RPMI8226 (cell line): ENCODE measurements around the gene MCTP2.
A peak's percentile ranks its signal among the peaks of the same experiment; 100 is the strongest.
"Not testable (repeated sequence)": the region's sequence is repeated elsewhere in the genome, so short reads cannot be mapped to it uniquely, and the experiment has no call there.

Experiments
- DNase-seq: peaks from one replicate; pipeline ENCODE4 v3.0.0-alpha.2; 2015

Gene MCTP2

DNA sequence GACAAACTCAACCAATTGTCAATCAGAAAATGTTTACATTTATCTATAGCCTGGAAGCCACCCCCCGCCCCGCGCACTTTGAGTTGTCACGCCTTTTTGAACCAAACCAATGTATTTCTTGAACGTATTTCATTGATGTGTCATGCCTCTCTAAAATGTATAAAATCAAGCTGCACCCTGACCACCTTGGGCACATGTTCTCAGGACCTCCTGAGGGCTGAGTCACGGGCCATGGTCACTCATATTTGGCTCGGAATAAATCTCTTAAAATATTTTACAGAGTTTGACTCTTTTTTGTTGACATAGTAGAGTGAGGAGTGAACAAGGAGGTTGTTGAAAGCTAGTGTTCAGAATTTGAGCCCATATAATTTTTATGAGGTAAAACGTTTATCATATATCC, 6.5 kb downstream of the MCTP2 start:
- no peak for DNase-seq

DNA sequence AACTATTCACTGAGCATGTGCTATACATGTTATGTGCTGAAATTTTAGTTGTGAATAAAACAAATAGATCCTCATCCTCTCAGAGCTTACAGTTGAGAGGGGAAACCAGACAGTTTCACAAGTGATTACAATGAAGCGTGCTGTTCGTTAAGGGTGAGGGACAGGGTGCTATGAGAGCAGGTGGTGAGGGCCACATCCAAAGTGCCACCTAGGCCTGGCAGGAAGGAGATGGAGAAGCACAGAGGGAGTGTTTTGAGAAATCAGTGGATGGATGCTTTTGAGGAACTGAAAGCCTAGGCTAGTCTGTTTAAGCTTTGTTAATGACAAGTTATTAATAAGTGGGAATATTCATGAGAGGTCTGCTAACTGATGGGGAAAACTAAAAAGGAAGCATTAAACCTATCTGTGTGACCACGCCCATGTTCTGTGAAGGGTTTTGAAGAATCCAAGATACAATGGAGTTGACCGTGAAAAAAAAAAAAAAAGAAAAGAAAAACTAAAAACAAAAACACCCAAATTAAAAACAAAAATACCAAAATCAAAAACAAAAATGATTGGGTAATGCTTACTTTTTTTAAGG, 7.3 kb downstream of the MCTP2 start:
- peak; percentile 48 for DNase-seq

DNA sequence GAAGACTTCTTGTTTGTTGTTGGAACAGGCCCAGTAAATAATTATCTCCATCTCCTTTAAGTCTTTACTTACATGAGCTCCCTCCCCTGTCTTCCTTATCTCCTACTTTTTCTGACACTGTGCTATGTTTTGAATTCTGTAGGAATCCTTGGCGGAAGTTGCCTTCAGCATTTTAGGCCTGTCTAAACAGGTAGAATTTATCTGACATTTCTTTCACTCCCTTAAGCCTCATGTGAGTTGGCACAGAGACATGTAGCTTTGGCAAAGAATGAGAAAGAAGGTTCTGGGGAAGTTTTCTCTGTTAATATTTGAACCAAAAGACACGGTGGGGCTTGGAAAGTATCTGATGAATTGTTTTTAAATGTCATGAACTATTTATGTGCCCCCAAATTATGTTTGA, 8.1 kb downstream of the MCTP2 start:
- no peak for DNase-seq

DNA sequence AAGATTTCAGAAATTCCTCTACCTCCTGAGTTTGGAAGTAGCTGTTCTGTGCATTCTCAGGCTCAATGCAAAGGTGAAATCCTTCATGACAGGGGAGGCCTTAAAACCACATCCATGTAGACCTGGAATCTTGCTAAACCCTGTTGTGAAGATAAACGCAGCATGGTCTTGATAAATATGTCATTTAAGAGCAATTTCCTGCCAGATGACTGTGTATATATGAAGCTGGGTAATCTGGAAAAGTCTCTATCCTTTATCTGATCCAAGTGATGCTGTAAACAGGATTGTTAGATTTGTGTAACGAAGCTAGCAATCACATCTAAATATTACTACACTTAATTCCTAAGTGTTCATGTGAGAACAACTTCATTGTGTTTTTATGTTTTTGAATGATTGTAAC, 9.1 kb downstream of the MCTP2 start:
- no peak for DNase-seq

DNA sequence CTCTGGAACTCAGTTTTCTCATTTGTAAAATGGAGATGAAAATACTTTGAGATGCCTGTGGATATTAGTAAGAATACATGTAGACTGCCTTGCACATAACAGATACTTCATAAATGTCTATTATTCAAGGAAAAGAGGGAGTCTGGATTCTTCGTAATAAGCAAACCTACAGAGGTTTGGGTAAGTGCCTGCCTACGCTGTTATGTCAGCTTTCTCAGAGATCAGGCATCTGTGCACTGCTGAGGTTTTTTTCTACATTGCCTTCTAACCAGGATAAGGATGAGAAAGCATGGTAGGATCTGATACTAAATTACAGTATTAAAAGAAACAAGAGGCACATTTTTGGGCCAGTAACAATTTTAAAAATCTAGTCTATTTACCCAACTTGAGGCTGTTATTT, 10.9 kb downstream of the MCTP2 start:
- DNase-seq: no peak

DNA sequence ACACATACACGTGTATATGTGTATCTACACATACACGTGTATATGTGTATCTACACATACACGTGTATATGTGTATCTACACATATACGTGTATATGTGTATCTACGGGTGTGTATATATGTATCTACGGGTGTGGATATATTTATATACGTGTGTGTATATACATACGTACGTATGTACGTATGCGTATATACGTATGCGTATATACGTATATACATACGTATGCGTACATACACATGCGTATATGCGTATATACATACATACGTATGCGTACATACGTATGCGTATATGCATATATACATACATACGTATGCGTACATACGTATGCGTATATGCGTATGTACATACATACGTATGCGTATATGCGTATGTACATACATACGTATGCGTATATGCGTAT, 11.6 kb downstream of the MCTP2 start:
- not testable (repeated sequence) for DNase-seq

DNA sequence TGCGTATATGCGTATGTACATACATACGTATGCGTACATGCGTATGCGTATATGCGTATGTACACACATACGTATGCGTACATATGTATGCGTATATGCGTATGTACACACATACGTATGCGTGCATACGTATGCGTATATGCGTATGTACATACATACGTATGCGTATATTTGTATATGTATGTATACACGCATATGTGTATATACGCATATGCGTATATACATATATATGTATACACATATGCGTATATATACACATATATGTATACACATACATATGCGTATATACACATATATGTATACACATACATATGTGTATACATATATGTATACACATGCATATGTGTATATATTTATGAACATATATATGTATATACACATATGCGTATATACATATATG, 12.1 kb downstream of the MCTP2 start:
- DNase-seq: no peak

DNA sequence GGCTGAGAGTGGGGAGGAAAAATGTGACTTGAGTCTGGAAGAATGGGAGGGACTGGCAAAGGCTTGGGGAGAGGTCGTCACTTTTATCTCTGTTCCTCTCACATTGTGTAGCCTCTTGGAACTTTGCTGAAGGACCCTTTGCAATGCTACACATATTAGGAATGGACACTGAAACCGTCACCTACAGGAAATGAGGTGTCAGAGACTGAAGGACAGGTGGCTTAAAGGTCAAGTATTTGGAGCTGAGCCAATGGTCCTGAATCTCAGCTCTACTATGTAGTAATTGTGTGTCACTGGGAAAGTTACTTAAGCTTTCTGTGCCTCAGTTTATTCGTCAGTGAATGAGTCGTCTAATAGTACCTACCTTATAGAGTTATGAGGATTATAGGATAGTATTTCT, 14.7 kb downstream of the MCTP2 start:
- DNase-seq: peak; percentile 16

DNA sequence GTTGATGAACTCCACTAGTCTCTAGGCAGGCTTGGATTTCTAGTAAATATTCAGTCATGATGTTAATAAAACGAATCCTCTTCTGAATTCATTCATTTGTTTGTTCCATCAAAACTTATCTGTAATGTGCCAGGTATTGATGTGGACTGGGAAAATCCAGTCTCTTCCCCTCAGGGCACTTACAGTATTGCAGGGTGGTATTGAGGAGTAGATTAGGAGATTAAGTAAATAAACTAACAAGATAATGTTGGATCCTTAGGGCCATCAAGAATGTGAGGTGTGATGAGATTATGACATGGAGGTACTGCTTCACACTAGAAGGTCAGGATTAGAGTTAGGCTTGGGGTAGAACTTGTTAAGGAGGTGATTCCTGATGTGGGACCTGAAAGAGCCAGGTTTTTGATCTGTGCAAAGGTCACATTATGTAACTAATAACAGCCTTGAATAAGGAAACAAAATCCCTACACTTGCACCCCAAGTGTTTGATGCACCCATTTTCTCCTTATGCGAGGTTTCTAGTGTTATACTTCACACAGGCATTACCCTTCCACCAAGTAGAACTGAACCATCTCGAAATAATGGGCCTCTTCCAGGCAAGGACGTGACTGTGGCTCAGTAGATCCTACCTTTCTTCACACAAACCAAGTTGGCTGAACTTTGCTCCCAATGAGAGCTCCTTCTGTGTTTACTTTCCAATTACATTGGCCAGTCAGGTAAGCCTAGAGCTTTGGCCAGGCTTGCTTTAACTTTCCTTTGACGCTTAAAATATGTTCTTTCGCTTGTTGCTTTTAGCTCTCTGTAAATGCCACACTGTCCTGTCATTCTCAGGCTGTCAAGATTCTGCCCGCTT, 16.7 kb downstream of the MCTP2 start:
- no peak for DNase-seq

DNA sequence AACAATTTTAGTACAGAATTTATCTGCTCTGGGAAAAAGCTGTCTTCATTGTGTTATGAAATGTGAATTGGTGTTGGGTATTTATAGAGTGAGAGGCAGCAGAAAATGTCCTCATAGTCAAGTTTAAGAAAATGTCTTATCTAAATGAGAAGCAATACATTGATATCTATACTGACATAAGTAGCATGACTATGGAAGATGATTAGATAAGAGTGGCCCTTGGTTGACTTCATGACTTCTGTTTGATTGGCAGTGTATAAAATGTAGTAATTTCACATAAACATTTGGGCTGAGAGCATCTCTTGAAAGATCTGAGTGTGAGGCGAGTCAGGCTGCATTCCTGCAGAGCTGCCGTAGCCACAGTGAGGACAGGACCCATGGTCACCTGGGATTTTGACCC, 19.4 kb downstream of the MCTP2 start:
- no peak for DNase-seq

DNA sequence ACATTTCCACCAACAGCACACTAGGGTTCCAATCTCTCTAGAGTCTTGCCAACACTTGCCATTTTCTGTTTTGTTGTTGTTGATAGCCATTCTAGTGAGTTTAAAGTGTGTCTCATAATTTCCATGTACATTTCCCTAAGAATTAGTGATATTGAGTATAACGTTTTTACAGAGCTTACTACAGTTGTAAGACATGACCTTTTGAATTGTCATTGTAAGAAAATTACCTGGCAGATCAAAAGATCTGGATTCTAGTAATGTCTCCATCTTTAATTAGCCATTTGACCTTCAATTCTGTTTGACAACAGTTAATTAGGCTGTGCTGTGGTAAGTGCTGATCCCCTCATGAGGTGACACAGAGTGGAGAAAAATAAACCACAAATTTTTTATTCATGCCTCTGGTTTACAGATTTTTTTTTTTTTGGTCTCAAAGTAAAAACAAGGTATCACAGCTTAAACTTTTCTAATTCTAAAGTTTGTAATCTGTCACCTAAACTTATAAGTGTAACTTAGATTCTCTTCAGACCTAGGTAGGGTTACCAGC, 20.9 kb downstream of the MCTP2 start:
- DNase-seq: no peak

DNA sequence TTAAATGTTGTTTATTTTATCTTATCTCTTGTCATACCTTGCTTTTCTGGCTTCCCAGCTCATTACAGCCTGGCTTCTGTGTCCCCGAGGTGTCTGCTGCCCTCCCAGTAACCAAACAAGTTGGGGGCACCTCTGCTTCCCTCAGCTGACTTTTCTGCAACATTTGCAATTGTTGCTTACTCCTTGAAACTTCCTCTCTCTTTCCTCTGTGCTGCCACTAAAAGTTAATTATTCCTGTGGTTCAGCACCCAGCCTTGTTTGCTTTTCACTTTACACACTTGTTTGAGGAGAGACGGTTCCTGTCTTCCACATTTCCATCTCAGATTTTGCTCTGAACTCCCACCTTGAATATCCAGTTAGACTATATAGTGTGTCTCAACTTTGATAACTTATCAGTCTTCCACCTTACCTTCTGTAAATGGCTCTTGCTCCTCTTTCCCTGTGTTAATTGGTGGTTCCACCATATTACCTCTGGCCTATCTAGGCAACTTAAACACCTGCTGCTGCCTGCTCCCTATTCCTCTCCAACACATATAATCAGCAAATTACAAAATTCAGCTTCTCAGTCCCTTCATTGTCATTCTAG, 21.6 kb downstream of the MCTP2 start:
- no peak for DNase-seq

DNA sequence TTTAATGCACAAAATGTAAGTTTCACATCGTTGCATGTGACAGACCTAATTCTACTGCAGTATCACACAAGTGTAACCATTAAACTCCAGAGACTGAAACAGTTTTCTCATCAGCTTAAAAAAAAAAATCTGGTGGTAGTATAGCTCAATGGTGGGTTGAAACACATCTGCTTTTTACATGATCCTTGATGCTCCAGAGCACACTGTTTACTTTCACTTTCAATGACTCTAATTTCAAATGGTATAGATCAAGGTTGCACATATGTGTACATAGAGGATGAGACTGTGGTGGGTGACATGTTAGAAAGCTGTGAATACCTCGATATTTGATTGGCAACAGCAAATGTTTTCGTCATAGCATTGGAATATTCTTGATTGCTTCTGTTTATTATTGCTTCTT, 22.4 kb downstream of the MCTP2 start:
- DNase-seq: no peak

DNA sequence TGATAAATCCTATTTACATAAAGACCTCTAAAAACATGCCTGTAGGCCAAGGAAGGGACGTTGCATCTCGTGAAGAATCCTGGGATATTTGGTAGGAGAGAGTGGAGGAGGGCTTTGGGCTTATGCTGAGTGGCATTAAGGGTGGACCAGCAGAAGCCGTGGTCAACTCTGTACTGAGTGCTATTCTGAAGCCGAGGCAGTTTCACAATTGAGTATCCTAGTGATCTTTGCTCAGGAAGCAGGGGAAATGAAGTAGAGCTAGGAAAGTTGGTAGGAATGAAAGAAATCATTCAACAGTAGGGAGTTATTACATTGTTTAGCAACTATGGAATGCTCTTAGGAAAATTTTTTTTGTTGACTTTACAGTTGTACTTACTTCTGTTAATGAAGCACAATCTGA, 24.2 kb downstream of the MCTP2 start:
- no peak for DNase-seq

DNA sequence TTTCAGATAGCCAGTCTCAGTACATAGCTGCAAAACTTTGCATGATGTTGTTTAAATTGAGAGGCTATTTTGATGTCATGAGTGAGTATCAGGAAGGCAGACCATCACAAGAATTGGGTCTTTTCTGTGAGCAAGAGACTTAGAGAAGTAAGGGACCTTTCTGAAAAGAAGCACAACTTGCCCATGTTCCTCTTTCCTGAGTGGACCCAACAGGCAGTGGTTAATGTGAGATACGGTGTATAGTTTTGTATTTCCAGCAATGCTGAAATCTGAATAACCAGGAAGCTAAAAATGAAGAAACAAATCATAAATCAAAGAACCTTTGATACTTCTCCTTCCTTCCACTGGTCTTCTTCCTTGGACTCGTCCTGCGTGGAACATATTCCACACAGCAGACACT, 25.1 kb downstream of the MCTP2 start:
- no peak for DNase-seq

DNA sequence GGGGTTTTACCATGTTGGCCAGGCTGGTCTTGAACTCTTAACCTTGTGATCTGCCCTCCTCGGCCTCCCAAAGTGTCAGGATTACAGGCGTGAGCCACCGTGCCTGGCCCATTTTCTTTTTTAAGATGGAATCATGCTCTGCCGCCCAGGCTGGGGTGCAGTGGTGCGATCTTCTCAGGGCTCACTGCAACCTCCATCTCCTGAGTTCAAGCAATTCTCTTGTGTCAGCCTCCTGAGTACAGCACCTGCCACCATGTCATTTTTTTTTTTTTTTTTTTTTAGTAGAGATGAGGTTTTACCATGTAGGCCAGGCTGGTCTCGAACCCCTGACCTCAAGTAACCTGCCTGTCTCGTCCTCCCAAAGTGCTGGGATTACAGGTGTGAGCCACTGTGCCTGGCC, 26.4 kb downstream of the MCTP2 start:
- DNase-seq: not testable (repeated sequence)

DNA sequence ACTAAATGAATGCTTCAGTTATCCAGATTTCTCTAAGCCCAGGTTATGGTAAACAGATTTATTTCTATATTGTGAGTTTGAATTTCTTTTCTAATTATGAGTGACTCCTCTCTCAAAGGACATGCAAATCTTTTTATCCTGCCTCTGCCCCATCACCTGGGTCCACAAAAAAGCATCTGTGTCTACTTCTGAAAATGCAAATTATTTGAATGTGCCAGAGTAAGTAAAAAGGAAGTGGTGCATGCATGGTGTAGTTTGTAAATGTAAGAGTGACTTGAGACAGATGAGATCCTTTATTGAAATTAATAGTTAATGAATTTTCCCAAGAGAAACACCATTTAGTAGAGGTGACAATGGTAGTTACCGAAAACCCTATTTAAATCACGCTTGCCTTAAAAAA, 26.9 kb downstream of the MCTP2 start:
- no peak for DNase-seq

DNA sequence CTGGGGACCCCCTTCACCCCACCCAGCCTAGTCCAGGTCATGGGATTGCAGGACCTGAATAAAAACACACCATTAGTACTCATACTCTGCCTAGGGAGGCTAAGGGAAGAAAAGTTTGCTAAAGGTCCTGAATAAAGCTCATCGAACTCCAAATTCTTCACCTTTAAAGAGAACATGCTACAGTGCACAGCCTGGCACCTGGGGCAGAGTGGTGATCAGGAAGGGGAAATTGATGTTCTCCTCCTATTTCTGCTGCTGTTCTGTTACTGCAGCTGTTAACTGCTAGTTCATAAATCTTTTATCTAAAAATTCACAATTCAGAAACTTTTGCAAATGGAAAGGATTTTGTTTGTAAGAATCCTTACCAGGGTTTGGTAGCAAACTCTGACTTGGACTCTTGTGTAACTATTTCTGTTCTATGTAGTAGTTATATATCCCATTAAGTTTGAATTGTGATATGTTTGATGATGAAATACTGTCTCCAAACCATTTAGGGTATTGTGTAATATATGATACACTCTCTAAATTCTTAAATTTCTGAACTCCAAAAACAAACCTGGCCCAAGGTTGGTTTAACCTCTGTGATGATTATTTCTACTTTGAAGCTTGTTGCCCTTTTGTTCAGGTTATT, 27.9 kb downstream of the MCTP2 start:
- no peak for DNase-seq

DNA sequence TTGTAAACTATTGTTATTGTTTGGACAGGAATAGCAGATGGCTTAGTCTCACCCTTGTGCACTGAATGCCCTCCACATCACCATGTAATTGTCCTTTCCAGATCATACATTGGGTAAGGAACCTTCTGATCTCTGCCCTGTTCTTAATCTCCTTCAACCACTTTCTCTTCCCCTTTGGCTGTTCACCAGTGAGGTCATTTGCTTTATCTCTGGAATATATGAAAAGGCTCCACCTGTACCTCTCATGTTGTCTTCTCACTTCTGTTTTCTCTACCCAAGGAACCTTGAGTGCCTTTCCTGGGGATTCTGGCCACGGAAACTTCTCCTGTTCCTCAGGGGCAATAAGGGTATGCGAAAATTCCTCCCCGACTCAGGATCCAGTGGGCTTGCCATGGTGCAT, 28.5 kb downstream of the MCTP2 start:
- DNase-seq: no peak

DNA sequence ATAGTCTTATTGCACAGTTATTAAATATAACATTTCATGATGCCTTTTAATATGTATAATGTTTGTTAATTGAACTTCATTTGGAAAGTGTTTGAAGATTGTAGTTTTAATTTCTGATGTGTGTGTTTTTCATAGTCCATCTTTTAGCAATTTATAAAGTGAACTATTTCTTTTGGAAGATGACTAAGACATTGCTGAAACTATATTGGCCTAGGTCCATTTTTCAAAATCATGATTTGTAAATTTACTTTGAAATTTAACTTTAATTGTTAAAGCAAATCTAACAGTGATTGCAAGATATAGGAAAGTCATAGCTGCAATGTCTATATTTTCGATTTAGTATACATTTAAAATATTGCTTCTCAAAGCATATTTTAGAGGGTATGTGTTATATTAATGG, 30.8 kb downstream of the MCTP2 start:
- no peak for DNase-seq

DNA sequence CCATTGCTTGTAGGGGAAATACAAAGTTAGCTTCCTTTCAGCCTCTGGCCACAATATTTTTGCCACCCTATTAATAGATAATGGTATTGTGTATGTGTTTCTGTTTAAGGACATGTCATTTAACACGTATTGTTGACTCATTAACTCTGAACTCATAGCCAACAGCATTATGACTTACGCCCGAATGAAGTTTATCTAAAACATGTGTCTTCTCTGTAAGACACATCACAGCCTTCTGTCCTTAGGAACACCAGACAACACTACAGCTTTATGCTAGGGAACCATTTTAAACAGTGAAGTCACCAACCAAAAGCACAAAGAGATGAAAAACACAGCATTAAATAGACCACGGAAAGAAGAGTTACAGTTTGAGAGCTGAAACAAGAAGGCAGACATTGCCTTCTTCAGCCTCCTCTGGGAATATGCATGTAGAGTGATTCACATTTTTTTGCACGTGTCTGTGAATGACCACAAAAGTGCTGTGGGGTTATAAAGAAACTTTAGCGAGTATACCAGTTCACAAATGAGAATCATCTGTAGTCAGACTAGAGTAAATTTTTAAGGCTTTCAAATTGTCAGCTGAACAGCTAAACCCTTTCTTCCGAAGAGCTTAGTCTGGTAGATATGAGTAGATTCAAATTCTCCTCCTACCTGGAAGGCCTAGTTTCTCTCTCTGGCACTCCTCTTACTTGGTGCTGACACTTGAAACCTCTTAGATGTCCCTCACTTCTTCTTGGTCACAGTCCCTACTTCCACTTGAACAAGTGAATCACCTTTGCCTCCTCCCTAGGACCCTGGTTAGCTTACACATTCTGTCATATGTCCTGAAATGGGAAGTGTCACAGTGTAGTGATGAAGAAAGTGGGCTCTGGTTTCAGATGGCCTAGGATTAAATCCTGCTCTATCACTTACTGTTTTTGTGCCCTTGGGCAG, 32.2 kb downstream of the MCTP2 start:
- DNase-seq: no peak

DNA sequence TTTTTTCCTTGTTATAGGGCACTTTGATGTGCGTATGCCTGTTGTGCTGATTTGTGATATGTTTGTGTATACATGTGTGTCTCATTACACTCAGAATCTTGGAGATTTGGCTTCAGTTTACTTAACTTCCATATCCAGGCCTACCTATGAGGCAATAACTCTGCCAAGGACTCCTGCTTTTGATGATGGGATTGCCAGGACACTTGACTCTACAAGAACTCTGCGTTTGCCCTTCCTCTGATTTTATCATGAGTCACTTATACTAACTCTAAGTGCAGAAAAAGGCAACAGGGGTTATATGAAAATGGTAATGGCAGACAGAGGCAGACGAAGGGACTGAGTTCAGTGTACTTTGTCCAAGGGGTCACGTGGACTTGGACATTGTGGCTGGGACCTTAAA, 33.6 kb downstream of the MCTP2 start:
- DNase-seq: no peak

DNA sequence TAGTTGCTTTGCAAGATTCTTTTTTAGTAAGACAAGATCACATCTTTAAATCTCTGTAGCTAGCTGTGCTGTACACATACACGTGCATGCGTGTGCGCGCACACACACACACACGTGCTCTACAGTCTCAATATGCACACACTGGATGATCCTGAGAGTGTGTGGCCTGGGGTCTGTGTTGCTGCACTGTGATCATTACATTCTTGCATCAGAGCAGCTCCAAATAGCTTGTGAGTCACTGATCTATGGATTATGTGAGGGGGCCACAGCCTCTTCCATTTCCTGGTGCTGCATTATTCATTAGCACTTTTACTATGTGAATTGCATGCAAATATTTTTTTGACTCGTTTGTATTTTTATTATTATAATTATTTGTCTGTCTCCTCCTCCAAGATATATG, 34.6 kb downstream of the MCTP2 start:
- no peak for DNase-seq
